Tongue (tissue), 2 donors: ENCODE measurements around the gene AAGAB. TPM values are rescaled to one million over a fixed set of nuclear protein-coding genes. Genes with fewer than 3 reads are reported as not detected.

Source experiments
- DNase-seq: peaks from one replicate; pipeline ENCODE4 v3.0.0-alpha.2; 2015
- total RNA-seq: library from RNA; depleted of rRNA; stranded (reverse); fragments of >200 nt; gene quantifications from one replicate; pipeline ENCODE4 v1.2.3, GENCODE V29; 2014

The AAGAB gene
- total RNA-seq, 1 donor from 2014 or later, result 21.2 TPM

- no peak for DNase-seq
Observed at GRCh38 chr15:67208396-67208795, 46.1 kb downstream of the AAGAB start.

- DNase-seq, result no peak
Observed at GRCh38 chr15:67207555-67208207, 46.8 kb downstream of the AAGAB start.

- DNase-seq, result no peak
Observed at GRCh38 chr15:67202991-67203390, 51.5 kb downstream of the AAGAB start.

- no peak for DNase-seq
Observed at GRCh38 chr15:67202091-67202490, 52.4 kb downstream of the AAGAB start.

GRCh38 chr15:67201136-67201535 lies 53.3 kb downstream of the AAGAB start:
- no peak for DNase-seq

- no peak for DNase-seq
Observed at GRCh38 chr15:67199881-67200763, 54.3 kb downstream of the AAGAB start.

GRCh38 chr15:67199391-67199790 lies 55.1 kb downstream of the AAGAB start:
- no peak for DNase-seq

GRCh38 chr15:67198157-67198754 lies 56.2 kb downstream of the AAGAB start:
- DNase-seq, result no peak

GRCh38 chr15:67197364-67197695 lies 57.1 kb downstream of the AAGAB start:
- no peak for DNase-seq

GRCh38 chr15:67196672-67197363 lies 57.6 kb downstream of the AAGAB start:
- peak; percentile 29 for DNase-seq

GRCh38 chr15:67196222-67196621 lies 58.2 kb downstream of the AAGAB start:
- DNase-seq, result no peak

- DNase-seq, result no peak
Observed at GRCh38 chr15:67195305-67195704, 59.2 kb downstream of the AAGAB start.

- DNase-seq, result no peak
Observed at GRCh38 chr15:67194171-67195114, 60.0 kb downstream of the AAGAB start.

GRCh38 chr15:67193223-67193990 lies 61.1 kb downstream of the AAGAB start:
- peak; percentile 87 for DNase-seq

GRCh38 chr15:67192185-67192820 lies 62.2 kb downstream of the AAGAB start:
- no peak for DNase-seq

- no peak for DNase-seq
Observed at GRCh38 chr15:67190813-67191212, 63.6 kb downstream of the AAGAB start.

GRCh38 chr15:67190326-67190725 lies 64.1 kb downstream of the AAGAB start:
- DNase-seq, result no peak

- peak; percentile 84 for DNase-seq
Observed at GRCh38 chr15:67189326-67190051, 65.0 kb downstream of the AAGAB start.

GRCh38 chr15:67188551-67189218 lies 65.8 kb downstream of the AAGAB start:
- DNase-seq, result peak; percentile 96
